ENCODE results near the gene SMURF2.
"Not testable (repeated sequence)": the region's sequence is repeated elsewhere in the genome, so short reads cannot be mapped to it uniquely, and the experiment has no call there.

Gene SMURF2

GRCh38 chr17:64632606-64633005, 29.5 kb downstream of the SMURF2 start:
- no peak for DNase-seq

DNA sequence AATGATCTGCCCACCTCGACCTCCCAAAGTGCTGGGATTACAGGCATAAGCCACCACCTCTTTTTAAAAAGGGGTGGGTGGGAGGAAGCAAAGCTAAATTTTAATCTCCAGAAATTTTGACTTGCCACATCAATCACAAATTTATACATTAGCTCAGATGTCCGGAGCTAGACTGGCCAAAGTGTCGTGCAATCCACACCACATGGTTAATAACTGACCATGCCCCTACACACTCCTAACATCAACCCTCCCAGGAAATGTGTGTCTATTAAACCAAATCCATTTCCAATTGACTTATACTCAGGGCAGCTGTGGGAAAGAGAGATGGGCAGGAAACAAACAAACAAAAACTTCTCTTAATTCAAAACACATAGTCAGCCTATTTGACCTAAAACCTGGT, 29.9 kb downstream of the SMURF2 start:
- no peak for DNase-seq

- no peak for DNase-seq
Measured at GRCh38 chr17:64630309-64631223, 31.5 kb downstream of the SMURF2 start.

- no peak for DNase-seq
Measured at GRCh38 chr17:64628641-64629040, 33.5 kb downstream of the SMURF2 start.

GRCh38 chr17:64627797-64628196, 34.3 kb downstream of the SMURF2 start:
- DNase-seq, result no peak

DNA sequence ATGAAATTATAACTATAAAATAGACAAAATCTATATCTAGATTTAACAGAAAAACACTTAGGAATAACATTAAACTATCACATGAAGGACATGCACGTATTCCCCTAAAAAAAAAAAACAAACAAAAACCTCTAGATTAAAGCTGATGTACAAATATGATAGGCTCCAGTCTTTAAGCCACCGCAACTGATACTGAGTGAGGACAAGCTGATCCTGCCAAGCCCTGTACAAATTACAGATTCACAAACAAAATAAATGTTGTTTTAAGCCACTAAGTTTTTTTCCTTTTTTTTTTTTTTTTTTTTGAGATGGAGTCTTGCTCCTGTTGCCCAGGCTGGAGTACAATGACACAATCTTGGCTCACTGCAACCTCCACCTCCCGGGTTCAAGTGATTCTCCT, 35.3 kb downstream of the SMURF2 start:
- DNase-seq, result no peak

- DNase-seq, result no peak
Measured at GRCh38 chr17:64625541-64625940, 36.6 kb downstream of the SMURF2 start.

- DNase-seq, result no peak
Measured at GRCh38 chr17:64622931-64623654, 39.0 kb downstream of the SMURF2 start.

DNA sequence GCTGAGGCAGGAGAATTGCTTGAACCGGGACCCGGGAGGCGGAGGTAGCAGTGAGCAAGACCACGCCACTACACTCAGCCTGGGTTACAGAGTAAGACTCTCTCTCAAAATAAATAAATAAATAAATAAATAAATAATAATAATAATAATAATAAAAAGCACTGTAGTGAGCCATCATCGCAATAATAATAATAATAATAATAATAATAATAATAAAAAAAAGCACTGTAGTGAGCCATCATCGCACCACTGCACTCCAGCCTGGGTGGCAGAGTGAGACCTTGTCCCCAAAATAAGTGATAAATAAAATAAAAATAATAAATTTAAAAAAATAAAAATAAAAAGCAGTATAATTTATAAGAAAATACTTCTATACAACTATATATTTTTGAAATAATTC, 40.3 kb downstream of the SMURF2 start:
- no peak for DNase-seq

GRCh38 chr17:64618848-64619247, 43.3 kb downstream of the SMURF2 start:
- DNase-seq, result no peak

DNA sequence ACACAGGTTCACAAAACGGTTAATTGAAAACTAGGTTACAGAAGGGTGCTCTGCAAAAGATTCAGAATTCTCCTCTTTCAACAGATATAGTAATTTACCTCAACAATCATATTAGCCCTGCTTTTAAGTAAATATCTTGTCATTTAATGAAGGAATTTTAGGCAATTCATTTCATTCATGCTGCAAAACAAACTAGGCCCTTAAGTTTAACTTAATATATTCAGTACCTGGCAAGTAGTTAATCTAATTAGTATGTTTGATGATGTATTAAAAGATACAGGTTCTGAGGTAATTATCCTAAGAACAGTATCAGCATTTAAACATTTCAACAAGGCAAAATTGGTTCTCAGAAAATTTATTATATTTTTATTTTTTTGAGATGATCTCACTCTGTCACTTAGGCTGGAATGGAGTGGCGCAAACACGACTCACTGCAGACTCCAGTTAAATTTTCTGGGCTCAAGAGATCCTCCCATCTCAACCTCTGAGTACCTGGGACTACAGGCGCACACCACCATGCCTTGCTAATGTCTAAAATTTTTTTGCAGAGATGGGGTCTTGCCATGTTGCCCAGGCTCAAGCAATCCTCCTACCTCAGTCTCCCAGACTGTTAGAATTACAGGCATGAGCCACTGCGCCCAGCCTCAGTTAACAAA, 44.9 kb downstream of the SMURF2 start:
- DNase-seq, result no peak

GRCh38 chr17:64615028-64615677, 47.0 kb downstream of the SMURF2 start:
- DNase-seq, result no peak

DNA sequence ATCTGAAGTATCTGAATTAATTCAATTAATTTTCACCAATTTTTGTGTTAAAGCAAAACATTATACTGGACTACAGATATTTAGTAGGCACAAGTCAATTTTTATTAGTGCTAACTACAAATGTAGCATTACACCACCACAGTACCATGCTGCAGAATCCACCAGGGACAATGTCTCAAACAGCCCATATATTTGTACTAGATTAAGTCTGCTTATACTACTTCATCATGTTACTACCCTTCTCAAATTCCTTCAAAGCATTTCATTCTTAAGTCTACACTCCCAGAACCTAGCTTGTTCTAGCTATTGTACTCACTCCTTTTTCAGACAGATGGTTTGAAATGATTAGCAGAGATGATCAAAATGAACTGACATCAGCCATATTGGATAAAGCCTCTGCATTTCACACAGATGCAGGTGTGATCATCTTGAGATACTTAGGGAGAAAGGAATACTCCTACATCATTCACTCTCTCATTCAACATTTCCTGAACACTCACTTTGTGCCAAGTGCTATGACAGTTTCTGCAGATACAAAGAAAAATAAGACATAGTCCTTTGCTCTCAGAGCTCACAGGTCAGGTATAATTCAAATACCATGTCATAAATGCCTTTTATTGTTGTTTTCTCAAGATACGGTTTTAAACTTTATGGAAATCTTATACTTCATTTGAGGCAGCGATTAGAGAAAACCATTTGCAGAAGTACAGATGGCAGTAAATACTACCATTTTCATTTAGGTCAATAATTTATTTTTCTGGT, 47.7 kb downstream of the SMURF2 start:
- no peak for DNase-seq

DNA sequence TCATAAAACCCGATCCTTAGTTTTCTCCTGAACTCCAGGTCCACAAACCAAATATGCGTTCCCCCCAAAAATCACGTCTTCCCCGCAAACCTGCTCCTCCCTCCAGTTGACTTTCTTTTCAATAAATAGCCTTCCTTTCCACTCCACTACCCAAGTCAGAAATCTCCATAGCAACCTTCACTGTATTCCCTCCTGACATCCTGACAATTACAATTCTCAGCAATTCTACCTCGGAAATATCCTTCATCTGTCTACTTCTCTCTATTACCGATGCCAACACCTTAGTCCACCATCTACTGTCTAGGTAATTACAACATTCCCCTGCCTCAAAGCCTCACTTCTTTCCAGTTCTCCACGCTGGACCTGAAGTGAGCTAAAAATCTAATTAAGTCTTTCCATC, 50.7 kb downstream of the SMURF2 start:
- DNase-seq, result no peak

DNA sequence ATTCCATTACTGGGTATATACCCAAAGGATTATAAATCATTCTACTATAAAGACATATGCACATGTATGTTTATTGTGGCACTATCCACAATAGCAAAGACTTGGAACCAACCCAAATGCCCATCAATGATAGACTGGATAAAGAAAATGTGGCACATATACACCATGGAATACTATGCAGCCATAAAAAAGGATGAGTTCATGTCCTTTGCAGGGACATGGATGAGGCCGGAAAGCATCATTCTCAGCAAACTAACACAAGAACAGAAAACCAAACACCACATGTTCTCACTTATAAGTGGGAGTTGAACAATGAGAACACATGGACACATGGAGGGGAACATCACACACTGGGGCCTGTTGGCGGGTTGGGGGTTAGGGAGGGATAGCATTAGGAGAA, 51.9 kb downstream of the SMURF2 start:
- not testable (repeated sequence) for DNase-seq

DNA sequence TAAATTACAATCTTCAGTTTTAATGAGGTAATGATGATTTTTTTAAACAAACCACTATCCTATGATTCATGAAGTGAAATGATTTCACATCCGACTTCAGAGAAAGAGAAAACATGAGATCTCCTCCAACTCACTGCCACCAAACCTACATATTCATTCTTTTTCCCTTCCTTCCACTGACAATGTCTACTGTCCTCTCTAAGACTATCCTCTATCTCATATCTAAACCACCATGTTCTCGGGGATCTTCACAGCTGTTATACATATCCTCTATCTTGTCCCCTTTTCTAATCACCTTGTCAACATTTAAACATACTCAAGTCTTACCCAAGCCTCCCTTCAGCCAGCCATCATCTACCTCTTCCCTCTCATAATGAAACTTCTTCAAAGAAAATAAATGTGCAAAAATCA, 53.5 kb downstream of the SMURF2 start:
- no peak for DNase-seq

DNA sequence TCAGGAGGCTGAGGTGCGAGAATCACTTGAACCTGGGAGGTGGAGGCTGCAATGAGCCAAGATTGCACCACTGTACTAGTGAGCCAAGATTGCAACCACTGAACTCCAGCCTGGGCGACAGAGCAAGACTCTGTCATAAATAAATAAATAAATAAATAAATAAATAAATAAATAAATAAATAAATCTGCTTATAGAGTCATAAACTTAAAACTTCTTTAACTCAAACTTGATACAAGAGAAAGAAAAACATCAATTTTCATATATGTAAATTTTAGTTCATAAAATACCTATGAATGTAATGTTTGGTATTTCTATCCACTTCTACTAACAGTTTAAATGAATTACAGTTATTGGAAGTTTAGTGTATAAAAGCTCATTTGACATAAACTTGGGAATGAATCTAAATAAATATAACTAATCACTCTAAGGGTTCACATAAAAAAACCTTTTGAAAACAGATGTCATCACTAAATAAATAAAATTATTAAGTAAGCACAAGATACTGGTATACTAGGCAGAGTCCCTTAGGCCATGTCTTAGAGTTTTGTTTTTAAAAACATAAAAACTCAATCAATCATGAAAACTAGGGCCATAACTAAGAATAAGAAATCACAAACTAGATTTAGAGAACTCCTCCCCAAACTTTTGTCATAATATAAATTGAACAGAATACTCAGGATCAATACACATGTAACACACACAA, 54.1 kb downstream of the SMURF2 start:
- no peak for DNase-seq

DNA sequence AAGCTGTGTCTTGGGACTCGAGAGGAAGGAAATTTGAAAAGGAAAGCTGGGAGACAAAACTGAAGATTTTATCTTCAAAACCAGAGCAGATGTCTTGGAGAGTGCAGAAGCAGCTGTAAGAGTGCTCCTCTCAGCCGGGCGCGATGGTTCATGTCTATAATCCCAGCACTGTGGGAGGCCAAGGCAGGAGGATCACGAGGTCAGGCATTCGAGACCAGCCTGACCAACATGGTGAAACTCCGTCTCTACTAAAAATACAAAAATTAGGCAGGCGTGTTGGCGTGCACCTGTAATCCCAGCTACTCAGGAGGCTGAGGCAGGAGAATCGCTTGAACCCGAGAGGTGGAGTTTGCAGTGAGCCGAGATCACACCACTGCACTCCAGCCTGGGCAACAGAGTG, 57.6 kb downstream of the SMURF2 start:
- DNase-seq, result not testable (repeated sequence)

DNA sequence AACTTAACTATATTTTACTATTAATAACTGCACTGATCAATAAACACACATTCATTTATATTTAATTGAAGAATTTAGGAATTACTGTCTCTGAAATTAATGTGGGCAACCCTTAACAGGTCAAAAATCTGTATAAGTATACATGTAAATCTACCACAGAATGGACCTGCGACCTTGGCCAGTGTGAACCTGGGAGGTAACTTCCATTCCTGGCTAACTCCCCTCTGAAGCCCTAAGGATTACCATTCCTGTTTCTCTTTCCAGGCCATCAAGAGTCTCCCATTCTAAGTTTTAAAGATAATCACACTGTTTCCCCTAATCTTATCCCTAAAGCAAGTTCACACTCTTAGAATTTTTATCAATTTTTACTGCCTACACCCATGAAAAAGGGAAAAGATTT, 58.1 kb downstream of the SMURF2 start:
- DNase-seq, result no peak

- no peak for DNase-seq
Measured at GRCh38 chr17:64599827-64600226, 62.3 kb downstream of the SMURF2 start.

All from nucleus accumbens (tissue), 56 donors.